ENCODE measurements around the gene FRMD4A.

The FRMD4A gene

GRCh38 chr10:14340051-14340744 lies 9.5 kb upstream of the FRMD4A start:
- no peak for DNase-seq (ENCODE audit: low spot score)

GRCh38 chr10:14336736-14337135 lies 6.0 kb upstream of the FRMD4A start:
- DNase-seq (ENCODE audit: low spot score): no peak

- DNase-seq (ENCODE audit: low spot score): no peak
Measured at GRCh38 chr10:14334771-14335170, 4.0 kb upstream of the FRMD4A start.

- no peak for DNase-seq (ENCODE audit: low spot score)
Measured at GRCh38 chr10:14333606-14334005, 2.9 kb upstream of the FRMD4A start.

- DNase-seq (ENCODE audit: low spot score): no peak
Measured at GRCh38 chr10:14332903-14333302, 2.2 kb upstream of the FRMD4A start.

- DNase-seq (ENCODE audit: low spot score): no peak
Measured at GRCh38 chr10:14329746-14330173, 964 bp downstream of the FRMD4A start.

- DNase-seq (ENCODE audit: low spot score): no peak
Measured at GRCh38 chr10:14328881-14329672, 1.6 kb downstream of the FRMD4A start.

- no peak for DNase-seq (ENCODE audit: low spot score)
Measured at GRCh38 chr10:14327527-14327926, 3.2 kb downstream of the FRMD4A start.

GRCh38 chr10:14326581-14326980 lies 4.1 kb downstream of the FRMD4A start:
- DNase-seq (ENCODE audit: low spot score): no peak

- peak; percentile 21 for DNase-seq (ENCODE audit: low spot score)
Measured at GRCh38 chr10:14325325-14325955, 5.3 kb downstream of the FRMD4A start.

GRCh38 chr10:14322526-14323188 lies 8.1 kb downstream of the FRMD4A start:
- no peak for DNase-seq (ENCODE audit: low spot score)

- no peak for DNase-seq (ENCODE audit: low spot score)
Measured at GRCh38 chr10:14318007-14318406, 12.7 kb downstream of the FRMD4A start.

- no peak for DNase-seq (ENCODE audit: low spot score)
Measured at GRCh38 chr10:14312014-14312413, 18.7 kb downstream of the FRMD4A start.

- DNase-seq (ENCODE audit: low spot score): no peak
Measured at GRCh38 chr10:14311206-14311957, 19.3 kb downstream of the FRMD4A start.

- DNase-seq (ENCODE audit: low spot score): no peak
Measured at GRCh38 chr10:14309593-14309992, 21.1 kb downstream of the FRMD4A start.

- DNase-seq (ENCODE audit: low spot score): no peak
Measured at GRCh38 chr10:14306190-14306589, 24.5 kb downstream of the FRMD4A start.

GRCh38 chr10:14304046-14304445 lies 26.7 kb downstream of the FRMD4A start:
- DNase-seq (ENCODE audit: low spot score): no peak

GRCh38 chr10:14302035-14302434 lies 28.7 kb downstream of the FRMD4A start:
- no peak for DNase-seq (ENCODE audit: low spot score)

GRCh38 chr10:14299556-14299955 lies 31.2 kb downstream of the FRMD4A start:
- no peak for DNase-seq (ENCODE audit: low spot score)

GRCh38 chr10:14296065-14296709 lies 34.5 kb downstream of the FRMD4A start:
- no peak for DNase-seq (ENCODE audit: low spot score)

- no peak for DNase-seq (ENCODE audit: low spot score)
Measured at GRCh38 chr10:14294347-14295059, 36.2 kb downstream of the FRMD4A start.

All from CD4-positive, alpha-beta T cell treated with Interleukin-6 at 100 ng/mL for 8 hours (primary cell).